Measurements from ENCODE around the gene PRKCD. TPM values are rescaled to one million over a fixed set of nuclear protein-coding genes. Genes with fewer than 3 reads are reported as not detected.
A peak's percentile ranks its signal among the peaks of the same experiment; 100 is the strongest.

The PRKCD gene
- total RNA-seq (ENCODE audit: unreplicated experiment) = 9.9 TPM
- long read RNA-seq, transcript PRKCD-201 (19 exons, 2,680 nt) = major isoform, 5 of 11 reads
- long read RNA-seq, transcript PRKCD-202 (18 exons, 2,810 nt) = major isoform, 5 of 11 reads
- long read RNA-seq, partial matches to known transcripts = 0 of 11 reads
- long read RNA-seq, other reads (novel, unspliced or antisense) = 1 of 11 reads

DNA sequence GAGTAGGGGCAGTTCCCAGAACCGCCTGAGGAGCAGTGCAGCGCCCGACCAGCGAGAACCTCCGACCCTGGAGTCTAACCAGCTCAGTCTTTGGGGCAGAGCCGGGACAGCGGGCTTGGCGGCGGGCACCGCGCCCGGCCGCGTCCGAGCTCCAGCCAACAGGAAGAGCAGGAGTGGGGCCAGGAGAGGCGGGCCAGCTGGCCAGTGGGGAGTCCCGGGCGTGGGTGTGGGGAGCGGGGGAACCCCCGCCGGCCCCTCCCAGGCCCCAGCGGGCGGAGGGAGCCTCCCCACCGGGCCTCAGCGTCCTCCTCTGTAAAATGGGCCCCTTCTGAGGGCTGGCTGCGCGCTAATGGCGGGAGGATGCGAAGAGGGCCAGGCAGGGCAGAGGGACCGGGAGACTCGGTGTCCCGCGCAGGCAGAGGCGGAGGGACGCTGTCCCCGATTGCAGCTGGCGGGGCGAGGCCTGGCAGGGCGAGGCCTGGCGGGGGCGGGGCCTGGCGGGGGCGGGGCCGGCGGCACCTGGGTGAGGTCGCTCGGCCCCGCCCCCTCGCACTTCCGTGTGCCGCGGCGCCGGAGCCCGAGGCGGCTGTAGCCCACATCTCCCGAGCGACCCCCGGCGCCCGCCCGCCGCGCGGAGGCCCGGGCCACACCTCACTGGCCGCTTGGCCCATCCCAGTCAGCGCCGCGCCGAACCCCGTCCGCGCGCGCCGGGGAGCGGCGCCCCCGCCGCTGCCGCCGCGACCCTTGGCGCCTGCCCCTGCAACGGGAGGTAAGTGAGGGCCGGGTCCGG is at the start of gene PRKCD:
PRKCD (plus strand) TSS at position 550 of the 790 bp plus-strand sequence. CDS start 17,214 bp downstream, outside the sequence.
- H3K4me3 Mint-ChIP-seq (ENCODE audit: unreplicated experiment) = peak within 1 kb of the TSS; percentile 92
- H3K36me3 Mint-ChIP-seq (ENCODE audit: low read depth, unreplicated experiment) = peaks cover 4% of the 10 kb centered on the region
- H3K27me3 Mint-ChIP-seq (ENCODE audit: unreplicated experiment) = peaks cover 14% of the 10 kb centered on the region
- no peaks in the 10 kb centered on the region for H3K9me3 Mint-ChIP-seq (ENCODE audit: unreplicated experiment)
- TF ChIP-seq, protein P1, sequence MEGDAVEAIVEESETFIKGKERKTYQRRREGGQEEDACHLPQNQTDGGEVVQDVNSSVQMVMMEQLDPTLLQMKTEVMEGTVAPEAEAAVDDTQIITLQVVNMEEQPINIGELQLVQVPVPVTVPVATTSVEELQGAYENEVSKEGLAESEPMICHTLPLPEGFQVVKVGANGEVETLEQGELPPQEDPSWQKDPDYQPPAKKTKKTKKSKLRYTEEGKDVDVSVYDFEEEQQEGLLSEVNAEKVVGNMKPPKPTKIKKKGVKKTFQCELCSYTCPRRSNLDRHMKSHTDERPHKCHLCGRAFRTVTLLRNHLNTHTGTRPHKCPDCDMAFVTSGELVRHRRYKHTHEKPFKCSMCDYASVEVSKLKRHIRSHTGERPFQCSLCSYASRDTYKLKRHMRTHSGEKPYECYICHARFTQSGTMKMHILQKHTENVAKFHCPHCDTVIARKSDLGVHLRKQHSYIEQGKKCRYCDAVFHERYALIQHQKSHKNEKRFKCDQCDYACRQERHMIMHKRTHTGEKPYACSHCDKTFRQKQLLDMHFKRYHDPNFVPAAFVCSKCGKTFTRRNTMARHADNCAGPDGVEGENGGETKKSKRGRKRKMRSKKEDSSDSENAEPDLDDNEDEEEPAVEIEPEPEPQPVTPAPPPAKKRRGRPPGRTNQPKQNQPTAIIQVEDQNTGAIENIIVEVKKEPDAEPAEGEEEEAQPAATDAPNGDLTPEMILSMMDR (IDR thresholded peaks at IDR 0.05; ENCODE audit: unreplicated experiment) = peak; percentile 37
- H3K4me1 Mint-ChIP-seq (ENCODE audit: unreplicated experiment) = peaks cover 29% of the 10 kb centered on the region
- peak within 1 kb of the TSS; percentile 93 for H3K27ac Mint-ChIP-seq (ENCODE audit: unreplicated experiment)
- peak; percentile 57 for DNase-seq (ENCODE audit: low spot score)

DNA sequence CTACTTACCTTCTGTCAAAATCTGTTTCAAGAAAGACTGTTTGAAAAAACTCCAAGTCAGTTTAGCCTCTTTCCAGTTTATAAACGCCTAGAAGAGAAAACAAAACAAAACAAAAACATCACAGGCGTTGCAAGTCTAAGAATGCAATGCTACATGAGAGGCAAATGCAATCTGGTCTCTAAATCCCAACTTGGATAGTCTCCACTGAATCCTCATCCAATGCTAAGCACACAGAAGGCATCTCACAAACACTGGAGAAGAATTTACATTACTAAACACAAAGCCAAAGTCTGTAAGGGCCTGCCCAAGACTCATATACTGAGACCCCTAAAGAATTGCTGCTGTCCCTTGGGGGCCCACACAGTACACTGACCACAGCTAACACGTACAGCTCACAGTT is 49.2 kb upstream of the PRKCD start:
- H3K9me3 Mint-ChIP-seq (ENCODE audit: unreplicated experiment) = no peaks in the 10 kb centered on the region
- H3K4me1 Mint-ChIP-seq (ENCODE audit: unreplicated experiment) = no peaks in the 10 kb centered on the region
- no peak overlapping the region for H3K27ac Mint-ChIP-seq (ENCODE audit: unreplicated experiment)
- TF ChIP-seq, protein P1 (IDR thresholded peaks at IDR 0.05; ENCODE audit: unreplicated experiment) = no peak
- DNase-seq (ENCODE audit: low spot score) = no peak
- H3K27me3 Mint-ChIP-seq (ENCODE audit: unreplicated experiment) = no peaks in the 10 kb centered on the region
- H3K4me3 Mint-ChIP-seq (ENCODE audit: unreplicated experiment) = no peak overlapping the region
- H3K36me3 Mint-ChIP-seq (ENCODE audit: low read depth, unreplicated experiment) = peaks cover 4% of the 10 kb centered on the region

DNA sequence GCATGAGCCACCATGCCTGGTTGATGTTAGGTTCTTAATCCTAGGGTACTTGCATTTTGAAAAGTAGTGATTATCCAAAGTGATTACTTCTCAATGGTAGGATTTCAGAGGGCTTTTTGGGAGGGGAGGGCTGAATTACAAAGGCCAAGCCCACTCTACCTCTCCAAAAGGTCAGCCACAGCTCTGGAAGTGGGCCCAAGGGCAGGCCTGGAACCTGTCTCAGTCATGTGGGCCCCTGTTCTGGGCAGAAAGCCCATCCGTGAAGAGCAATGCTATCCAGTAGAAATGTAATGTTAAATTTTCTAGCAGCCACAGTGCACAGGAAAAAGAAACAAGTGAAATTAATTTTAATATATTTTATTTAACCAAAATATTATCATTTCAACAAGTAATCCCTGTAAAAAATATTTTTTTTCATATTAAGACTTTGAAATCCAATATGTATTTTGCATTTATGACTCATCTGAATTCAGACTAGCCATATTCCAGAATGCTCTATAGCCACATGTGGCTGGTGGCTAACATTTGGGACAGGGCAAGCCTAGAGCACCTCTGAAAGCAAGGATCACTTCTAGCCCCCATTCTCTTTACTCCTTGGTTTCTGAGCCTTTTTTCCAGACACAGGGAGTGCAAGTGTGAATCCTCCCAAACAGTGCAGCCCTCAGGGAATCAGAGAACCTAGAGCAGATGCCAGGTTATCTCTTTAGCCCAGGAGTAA is 47.6 kb upstream of the PRKCD start:
- peaks cover 2% of the 10 kb centered on the region for H3K27me3 Mint-ChIP-seq (ENCODE audit: unreplicated experiment)
- no peak for DNase-seq (ENCODE audit: low spot score)
- H3K4me1 Mint-ChIP-seq (ENCODE audit: unreplicated experiment) = no peaks in the 10 kb centered on the region
- no peak overlapping the region for H3K4me3 Mint-ChIP-seq (ENCODE audit: unreplicated experiment)
- TF ChIP-seq, protein P1 (IDR thresholded peaks at IDR 0.05; ENCODE audit: unreplicated experiment) = no peak
- H3K27ac Mint-ChIP-seq (ENCODE audit: unreplicated experiment) = no peak overlapping the region
- H3K36me3 Mint-ChIP-seq (ENCODE audit: low read depth, unreplicated experiment) = peaks cover 10% of the 10 kb centered on the region
- H3K9me3 Mint-ChIP-seq (ENCODE audit: unreplicated experiment) = no peaks in the 10 kb centered on the region

DNA sequence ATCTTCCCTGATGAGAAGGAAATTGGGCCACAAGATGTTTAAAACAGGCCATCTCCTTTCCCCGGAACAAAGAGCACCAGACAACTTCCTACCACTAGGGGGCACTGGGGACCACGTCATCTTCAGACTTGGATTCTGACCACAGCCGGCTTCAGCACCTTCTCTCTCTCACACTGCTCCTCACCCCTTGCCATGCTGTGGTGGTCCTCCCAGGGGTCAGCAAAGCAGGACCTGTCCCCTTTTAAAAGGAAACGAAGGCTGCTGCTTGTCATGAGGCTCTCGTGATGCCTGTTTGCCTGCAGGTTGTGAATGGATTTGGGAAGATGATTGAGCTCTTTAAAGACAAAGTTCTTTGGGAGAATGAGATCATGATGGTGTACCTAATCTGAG is 47.0 kb upstream of the PRKCD start:
- TF ChIP-seq, protein P1 (IDR thresholded peaks at IDR 0.05; ENCODE audit: unreplicated experiment) = peak; percentile 93
- no peak overlapping the region for H3K27ac Mint-ChIP-seq (ENCODE audit: unreplicated experiment)

More for the DNA sequence above, 47.0 kb upstream of the PRKCD start:
- Mint-ChIP-seq H3K27me3 (ENCODE audit: unreplicated experiment) (peaks cover 2% of the 10 kb centered on the region), H3K9me3 (ENCODE audit: unreplicated experiment) (no peaks in the 10 kb centered on the region), H3K36me3 (ENCODE audit: low read depth, unreplicated experiment) (peaks cover 10% of the 10 kb centered on the region), H3K4me1 (ENCODE audit: unreplicated experiment) (no peaks in the 10 kb centered on the region), H3K4me3 (ENCODE audit: unreplicated experiment) (no peak overlapping the region)
- DNase-seq (ENCODE audit: low spot score) = peak; percentile 84

Data from endothelial cell (in vitro differentiated cells).